Transverse colon (tissue), 4 donors: ENCODE results near the gene GAB2.

ENCODE experiments used
- CTCF ChIP-seq, 5 experiments: fragments of 200-600 bp in 3 of 5; fragments of 450-650 bp in 2 of 5; sonication (generic) in 3 of 5; IDR thresholded peaks; 1 replicate in 2 of 5; 2 replicates in 3 of 5; pipeline ENCODE4 v1.5.1; 2016 to 2017; ENCODE audit warnings: antibody characterized with exemption in 5 of 5, inconsistent platforms in 3 of 5, mild to moderate bottlenecking in 2 of 5, moderate library complexity in 1 of 5
- POLR2A ChIP-seq: fragments of 450-650 bp; IDR thresholded peaks from one replicate; pipeline ENCODE4 v1.6.1; 2016; ENCODE audit warnings: antibody characterized with exemption, mild to moderate bottlenecking, moderate library complexity
- POLR2AphosphoS5 ChIP-seq, 3 donors: sonication (generic); formaldehyde crosslinking; IDR thresholded peaks; one replicate each; pipeline ENCODE4 v1.6.1; 2016; ENCODE audit warnings: antibody characterized with exemption in 3 of 3

GRCh38 chr11:78344094-78344493 is 73.5 kb downstream of the GAB2 start:
- TF ChIP-seq POLR2AphosphoS5 (IDR thresholded peaks at IDR 0.05) (no peak), POLR2A (no peak), CTCF (IDR thresholded peaks at IDR 0.05) (no peak)
